Mesodermal cell (in vitro differentiated cells): ENCODE data around the gene PDGFA.

Experiments
- H3K27ac ChIP-seq: 2 replicates; pipeline ENCODE4 v1.7.0; 2013; ENCODE audit warnings: mild to moderate bottlenecking, low read depth, low read length, moderate library complexity; ENCODE audit not compliant: severe bottlenecking
- H3K36me3 ChIP-seq: 2 replicates; pipeline ENCODE4 v1.7.1; 2013; ENCODE audit warnings: mild to moderate bottlenecking, low read length, moderate library complexity; ENCODE audit not compliant: control insufficient read depth, insufficient read depth
- H3K4me1 ChIP-seq: one replicate; pipeline ENCODE4 v1.7.1; 2013; ENCODE audit warnings: mild to moderate bottlenecking, low read length; ENCODE audit not compliant: insufficient read depth, control insufficient read depth, poor library complexity, severe bottlenecking
- H3K4me3 ChIP-seq: 2 replicates; pipeline ENCODE4 v1.7.0; 2013; ENCODE audit warnings: low read length, control low read depth, mild to moderate bottlenecking; ENCODE audit not compliant: insufficient read depth, poor library complexity, severe bottlenecking; ENCODE audit errors: extremely low read depth
- H3K9me3 ChIP-seq: 2 replicates; pipeline ENCODE4 v1.7.1; 2013; ENCODE audit warnings: mild to moderate bottlenecking, low read length, moderate library complexity; ENCODE audit not compliant: control insufficient read depth
- WGBS, 2 experiments: methylation state at CpG; one replicate each; pipeline ENCODE4 v1.1.5; 2013; ENCODE audit warnings: missing lambda C conversion rate in 2 of 2; ENCODE audit not compliant: insufficient coverage in 2 of 2; 5-methylcytosine and 5-hydroxymethylcytosine counted together

The PDGFA gene

GRCh38 chr7:454356-455109 is 65.1 kb downstream of the PDGFA start:
- WGBS, 2 experiments, result 88 to 91% methylated on average over 46 to 55 of the region's 56 CpGs
- Histone ChIP-seq H3K27ac (no peak overlapping the region), H3K4me3 (no peak overlapping the region), H3K9me3 (no peaks in the 10 kb centered on the region), H3K4me1 (peaks cover 15% of the 10 kb centered on the region), H3K36me3 (no peaks in the 10 kb centered on the region)

GRCh38 chr7:453597-454306 is 65.9 kb downstream of the PDGFA start:
- H3K9me3 ChIP-seq, result no peaks in the 10 kb centered on the region
- H3K4me1 ChIP-seq, result peaks cover 15% of the 10 kb centered on the region
- H3K27ac ChIP-seq, result no peak overlapping the region
- WGBS, 2 experiments, result 93 to 94% methylated on average over 19 to 22 of the region's 27 CpGs
- H3K36me3 ChIP-seq, result no peaks in the 10 kb centered on the region
- H3K4me3 ChIP-seq, result no peak overlapping the region

- Histone ChIP-seq H3K4me3 (no peak overlapping the region), H3K36me3 (no peaks in the 10 kb centered on the region), H3K9me3 (no peaks in the 10 kb centered on the region), H3K27ac (no peak overlapping the region), H3K4me1 (peaks cover 15% of the 10 kb centered on the region)
- WGBS, 2 experiments, result 66 to 78% methylated on average over 8 to 19 of the region's 21 CpGs
These were observed 66.7 kb downstream of the PDGFA start for GRCh38 chr7:452791-453455.

GRCh38 chr7:452226-452751 is 67.4 kb downstream of the PDGFA start:
- H3K27ac ChIP-seq, result no peak overlapping the region
- peak overlapping the region; percentile 8 for H3K4me3 ChIP-seq
- H3K4me1 ChIP-seq, result peaks cover 15% of the 10 kb centered on the region
- 18 to 23% methylated on average over 25 to 29 of the region's 30 CpGs for WGBS, 2 experiments
- no peaks in the 10 kb centered on the region for H3K36me3 ChIP-seq
- no peaks in the 10 kb centered on the region for H3K9me3 ChIP-seq

GRCh38 chr7:451255-452225 is 68.1 kb downstream of the PDGFA start:
- WGBS, 2 experiments, result 19 to 23% methylated on average over 15 to 19 of the region's 24 CpGs
- Histone ChIP-seq H3K4me1 (peaks cover 15% of the 10 kb centered on the region), H3K4me3 (peak overlapping the region; percentile 8), H3K36me3 (no peaks in the 10 kb centered on the region), H3K9me3 (no peaks in the 10 kb centered on the region), H3K27ac (no peak overlapping the region)

GRCh38 chr7:450741-451140 is 68.9 kb downstream of the PDGFA start:
- WGBS, 2 experiments, result 76 to 86% methylated on average over 6 to 8 of the region's 10 CpGs
- no peak overlapping the region for H3K4me3 ChIP-seq
- H3K27ac ChIP-seq, result no peak overlapping the region
- H3K9me3 ChIP-seq, result no peaks in the 10 kb centered on the region
- H3K36me3 ChIP-seq, result no peaks in the 10 kb centered on the region
- H3K4me1 ChIP-seq, result peaks cover 15% of the 10 kb centered on the region

DNA sequence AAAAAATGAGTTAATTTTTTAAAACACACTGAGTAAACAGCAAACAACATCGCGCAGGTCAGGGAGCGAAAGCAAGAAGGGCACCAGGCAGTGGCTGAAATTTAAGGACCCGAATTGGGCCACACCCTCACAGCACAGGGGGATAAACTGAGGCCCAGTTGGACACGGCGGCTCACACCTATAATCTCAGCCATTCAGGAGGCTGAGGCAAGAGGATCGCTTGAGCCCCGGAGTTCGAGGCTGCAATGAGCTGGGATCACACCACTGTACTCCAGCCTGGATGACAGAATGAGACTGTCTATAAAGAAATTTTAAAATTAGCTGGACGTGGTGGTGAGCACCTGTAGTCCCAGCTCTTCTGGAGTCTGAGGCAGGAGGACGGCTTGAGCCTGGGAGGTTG is 69.6 kb downstream of the PDGFA start:
- Histone ChIP-seq H3K4me1 (peaks cover 15% of the 10 kb centered on the region), H3K36me3 (no peaks in the 10 kb centered on the region), H3K9me3 (no peaks in the 10 kb centered on the region), H3K27ac (no peak overlapping the region), H3K4me3 (no peak overlapping the region)
- WGBS, 2 experiments, result 91 to 98% methylated on average over 4 to 9 of the region's 11 CpGs

- Histone ChIP-seq H3K4me1 (peaks cover 15% of the 10 kb centered on the region), H3K27ac (no peak overlapping the region), H3K4me3 (no peak overlapping the region), H3K9me3 (no peaks in the 10 kb centered on the region), H3K36me3 (no peaks in the 10 kb centered on the region)
- WGBS, 2 experiments, result 76 to 85% methylated on average over 10 of the region's 17 CpGs
These were observed 70.2 kb downstream of the PDGFA start for GRCh38 chr7:449324-450019.

- Histone ChIP-seq H3K36me3 (no peaks in the 10 kb centered on the region), H3K4me1 (peaks cover 9% of the 10 kb centered on the region), H3K4me3 (no peak overlapping the region), H3K27ac (no peak overlapping the region), H3K9me3 (peaks cover 6% of the 10 kb centered on the region)
- WGBS, 2 experiments, result 80 to 99% methylated on average over 8 to 9 of the region's 9 CpGs
These were observed 72.1 kb downstream of the PDGFA start for GRCh38 chr7:447523-447922.
